ENCODE results near the gene PEA15. TPM values are rescaled to one million over a fixed set of nuclear protein-coding genes. Genes with fewer than 3 reads are reported as not detected.

The PEA15 gene
- total and polyA plus RNA-seq, 9 of the 15 experiments (the other 6 are each of a cell fraction or from before 2014, with no cell fraction given) = 8.2 to 175 (median 35.4) TPM

GRCh38 chr1:160193832-160194736 is 11.1 kb upstream of the PEA15 start (continued):
- TF ChIP-seq, protein P1, sequence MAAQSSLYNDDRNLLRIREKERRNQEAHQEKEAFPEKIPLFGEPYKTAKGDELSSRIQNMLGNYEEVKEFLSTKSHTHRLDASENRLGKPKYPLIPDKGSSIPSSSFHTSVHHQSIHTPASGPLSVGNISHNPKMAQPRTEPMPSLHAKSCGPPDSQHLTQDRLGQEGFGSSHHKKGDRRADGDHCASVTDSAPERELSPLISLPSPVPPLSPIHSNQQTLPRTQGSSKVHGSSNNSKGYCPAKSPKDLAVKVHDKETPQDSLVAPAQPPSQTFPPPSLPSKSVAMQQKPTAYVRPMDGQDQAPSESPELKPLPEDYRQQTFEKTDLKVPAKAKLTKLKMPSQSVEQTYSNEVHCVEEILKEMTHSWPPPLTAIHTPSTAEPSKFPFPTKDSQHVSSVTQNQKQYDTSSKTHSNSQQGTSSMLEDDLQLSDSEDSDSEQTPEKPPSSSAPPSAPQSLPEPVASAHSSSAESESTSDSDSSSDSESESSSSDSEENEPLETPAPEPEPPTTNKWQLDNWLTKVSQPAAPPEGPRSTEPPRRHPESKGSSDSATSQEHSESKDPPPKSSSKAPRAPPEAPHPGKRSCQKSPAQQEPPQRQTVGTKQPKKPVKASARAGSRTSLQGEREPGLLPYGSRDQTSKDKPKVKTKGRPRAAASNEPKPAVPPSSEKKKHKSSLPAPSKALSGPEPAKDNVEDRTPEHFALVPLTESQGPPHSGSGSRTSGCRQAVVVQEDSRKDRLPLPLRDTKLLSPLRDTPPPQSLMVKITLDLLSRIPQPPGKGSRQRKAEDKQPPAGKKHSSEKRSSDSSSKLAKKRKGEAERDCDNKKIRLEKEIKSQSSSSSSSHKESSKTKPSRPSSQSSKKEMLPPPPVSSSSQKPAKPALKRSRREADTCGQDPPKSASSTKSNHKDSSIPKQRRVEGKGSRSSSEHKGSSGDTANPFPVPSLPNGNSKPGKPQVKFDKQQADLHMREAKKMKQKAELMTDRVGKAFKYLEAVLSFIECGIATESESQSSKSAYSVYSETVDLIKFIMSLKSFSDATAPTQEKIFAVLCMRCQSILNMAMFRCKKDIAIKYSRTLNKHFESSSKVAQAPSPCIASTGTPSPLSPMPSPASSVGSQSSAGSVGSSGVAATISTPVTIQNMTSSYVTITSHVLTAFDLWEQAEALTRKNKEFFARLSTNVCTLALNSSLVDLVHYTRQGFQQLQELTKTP (IDR thresholded peaks at IDR 0.05; ENCODE audit: low read depth in 1 of 2, partially characterized antibody in 2 of 2) = no peak
- TF ChIP-seq TCF3 (CRISPR knock-in tag; IDR thresholded peaks at IDR 0.05) (no peak), SRSF1 (IDR thresholded peaks at IDR 0.05; ENCODE audit: low read depth, low read length) (no peak), BMI1 (IDR thresholded peaks at IDR 0.05; ENCODE audit: low read length) (no peak), CBFB (CRISPR knock-in tag; IDR thresholded peaks at IDR 0.05) (peak; percentile 35; the same call in 1 of the 2 replicates), MAX (CRISPR knock-in tag; IDR thresholded peaks at IDR 0.05) (no peak; the same call in 1 of the 2 replicates), ZNF717 (CRISPR knock-in tag; IDR thresholded peaks at IDR 0.05) (no peak), IRF2 (CRISPR knock-in tag; IDR thresholded peaks at IDR 0.05) (peak; percentile 12; the same call in 1 of the 2 replicates), PHF20 (IDR thresholded peaks at IDR 0.05; ENCODE audit: partially characterized antibody) (peak; percentile 30), HLTF (IDR thresholded peaks at IDR 0.05) (0 out of 2 replicates have a peak, but pooled peaks have one; percentile 54), MEIS2 (IDR thresholded peaks at IDR 0.05; ENCODE audit: partially characterized antibody) (no peak), ZNF24 (IDR thresholded peaks at IDR 0.05) (no peak), ZNF764 (CRISPR knock-in tag; IDR thresholded peaks at IDR 0.05; ENCODE audit: low read depth) (no peak), RFX7 (CRISPR knock-in tag; IDR thresholded peaks at IDR 0.05) (no peak), KDM1A (IDR thresholded peaks at IDR 0.05) (peak in 1 of 2 experiments; percentile 52; a peak in 1 of 4 replicates)
- TF ChIP-seq, protein P2, sequence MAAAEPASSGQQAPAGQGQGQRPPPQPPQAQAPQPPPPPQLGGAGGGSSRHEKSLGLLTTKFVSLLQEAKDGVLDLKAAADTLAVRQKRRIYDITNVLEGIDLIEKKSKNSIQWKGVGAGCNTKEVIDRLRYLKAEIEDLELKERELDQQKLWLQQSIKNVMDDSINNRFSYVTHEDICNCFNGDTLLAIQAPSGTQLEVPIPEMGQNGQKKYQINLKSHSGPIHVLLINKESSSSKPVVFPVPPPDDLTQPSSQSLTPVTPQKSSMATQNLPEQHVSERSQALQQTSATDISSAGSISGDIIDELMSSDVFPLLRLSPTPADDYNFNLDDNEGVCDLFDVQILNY (CRISPR knock-in tag; IDR thresholded peaks at IDR 0.05) = 0 out of 2 replicates have a peak, but pooled peaks have one; percentile 25
